ENCODE results near the gene COMT. TPM values are rescaled to one million over a fixed set of nuclear protein-coding genes. Genes with fewer than 3 reads are reported as not detected.

Gene COMT
- total RNA-seq, 1 donor from 2014 or later = 34.8 TPM

GRCh38 chr22:19984201-19984753, 42.7 kb downstream of the COMT start:
- H3K27me3 Mint-ChIP-seq (ENCODE audit: unreplicated experiment) = peaks cover 5% of the 10 kb centered on the region
- no peak overlapping the region for H3K4me3 Mint-ChIP-seq (ENCODE audit: unreplicated experiment)
- H3K9me3 Mint-ChIP-seq (ENCODE audit: unreplicated experiment) = peaks cover 4% of the 10 kb centered on the region
- H3K27ac Mint-ChIP-seq (ENCODE audit: unreplicated experiment) = peak overlapping the region; percentile 38
- DNase-seq = no peak
- H3K36me3 Mint-ChIP-seq (ENCODE audit: unreplicated experiment) = no peaks in the 10 kb centered on the region
- peaks cover 2% of the 10 kb centered on the region for H3K4me1 Mint-ChIP-seq (ENCODE audit: low read depth, unreplicated experiment)
- no peak for TF ChIP-seq CTCF (IDR thresholded peaks at IDR 0.05; ENCODE audit: partially characterized antibody, unreplicated experiment)

- Mint-ChIP-seq H3K27ac (ENCODE audit: unreplicated experiment) (peak overlapping the region; percentile 59), H3K27me3 (ENCODE audit: unreplicated experiment) (peaks cover 5% of the 10 kb centered on the region), H3K9me3 (ENCODE audit: unreplicated experiment) (peaks cover 4% of the 10 kb centered on the region), H3K4me1 (ENCODE audit: low read depth, unreplicated experiment) (peaks cover 2% of the 10 kb centered on the region), H3K4me3 (ENCODE audit: unreplicated experiment) (peak overlapping the region; percentile 84), H3K36me3 (ENCODE audit: unreplicated experiment) (no peaks in the 10 kb centered on the region)
- TF ChIP-seq CTCF (IDR thresholded peaks at IDR 0.05; ENCODE audit: partially characterized antibody, unreplicated experiment) = no peak
- no peak for DNase-seq
Measured at GRCh38 chr22:19984851-19985811, 43.6 kb downstream of the COMT start.

- DNase-seq = no peak
- H3K27me3 Mint-ChIP-seq (ENCODE audit: unreplicated experiment) = peaks cover 6% of the 10 kb centered on the region
- no peaks in the 10 kb centered on the region for H3K9me3 Mint-ChIP-seq (ENCODE audit: unreplicated experiment)
- peak overlapping the region; percentile 76 for H3K27ac Mint-ChIP-seq (ENCODE audit: unreplicated experiment)
- H3K36me3 Mint-ChIP-seq (ENCODE audit: unreplicated experiment) = no peaks in the 10 kb centered on the region
- TF ChIP-seq CTCF (IDR thresholded peaks at IDR 0.05; ENCODE audit: partially characterized antibody, unreplicated experiment) = no peak
- peaks cover 3% of the 10 kb centered on the region for H3K4me1 Mint-ChIP-seq (ENCODE audit: low read depth, unreplicated experiment)
- peak overlapping the region; percentile 84 for H3K4me3 Mint-ChIP-seq (ENCODE audit: unreplicated experiment)
Measured at GRCh38 chr22:19986011-19986409, 44.4 kb downstream of the COMT start.

- no peak for TF ChIP-seq CTCF (IDR thresholded peaks at IDR 0.05; ENCODE audit: partially characterized antibody, unreplicated experiment)
- Mint-ChIP-seq H3K36me3 (ENCODE audit: unreplicated experiment) (no peaks in the 10 kb centered on the region), H3K27me3 (ENCODE audit: unreplicated experiment) (peaks cover 6% of the 10 kb centered on the region), H3K4me3 (ENCODE audit: unreplicated experiment) (peak overlapping the region; percentile 84), H3K4me1 (ENCODE audit: low read depth, unreplicated experiment) (peaks cover 7% of the 10 kb centered on the region), H3K9me3 (ENCODE audit: unreplicated experiment) (no peaks in the 10 kb centered on the region), H3K27ac (ENCODE audit: unreplicated experiment) (peak overlapping the region; percentile 76)
- DNase-seq = peak; percentile 89
Measured at GRCh38 chr22:19986410-19987341, 45.1 kb downstream of the COMT start.

Measured in glutamatergic neuron (in vitro differentiated cells).